Measurements from ENCODE around the gene SCIN. TPM values are rescaled to one million over a fixed set of nuclear protein-coding genes. Genes with fewer than 3 reads are reported as not detected.

Gene SCIN
- polyA plus RNA-seq, 1 donor (not counting 4 experiments of a cell fraction or from before 2014, with no cell fraction given): not detected

DNA sequence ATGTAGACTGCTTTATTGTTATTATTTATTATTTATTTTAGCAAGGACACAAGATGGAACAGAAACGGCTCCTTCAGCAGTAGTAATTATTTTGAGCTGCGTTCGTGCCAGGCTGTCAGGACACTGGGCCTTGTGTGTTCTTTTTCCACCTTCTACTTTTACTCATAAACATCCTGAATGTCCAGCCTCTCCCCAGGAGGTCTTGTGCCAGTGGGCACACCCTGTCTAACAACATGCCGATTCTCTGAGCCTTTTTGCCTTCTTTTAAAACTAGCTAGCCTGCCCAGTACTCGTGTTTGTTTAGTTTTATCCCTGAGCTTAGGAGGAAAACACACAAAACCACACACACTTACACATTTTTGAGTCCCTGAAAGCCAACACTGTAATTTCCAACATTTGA, 1.2 kb downstream of the SCIN start:
- Histone ChIP-seq H3K79me2 (ENCODE audit: control insufficient read depth, insufficient read depth, low read length) (no peaks in the 10 kb centered on the region), H3K9ac (ENCODE audit: control insufficient read depth, extremely low read depth, insufficient read depth, low read length) (no peak overlapping the region), H4K20me1 (ENCODE audit: control insufficient read depth, extremely low read depth, insufficient read depth, low read length) (no peaks in the 10 kb centered on the region), H3K4me3 (ENCODE audit: control insufficient read depth in 2 of 3, extremely low read depth in 1 of 3, insufficient read depth in 2 of 3, low read depth in 1 of 3, low read length in 3 of 3) (no peak overlapping the region), H3K9me1 (ENCODE audit: control insufficient read depth, extremely low read depth, insufficient read depth, low read length) (no peaks in the 10 kb centered on the region), H3K9me3 (ENCODE audit: control insufficient read depth, low read depth, low read length) (no peaks in the 10 kb centered on the region), H3K4me2 (ENCODE audit: control insufficient read depth, extremely low read depth, insufficient read depth, low read depth, low read length) (no peak overlapping the region), H2AFZ (ENCODE audit: control insufficient read depth, low read length) (no peak overlapping the region), H3K36me3 (ENCODE audit: control insufficient read depth in 2 of 2, extremely low read depth in 1 of 2, insufficient read depth in 2 of 2, low read length in 2 of 2) (no peaks in the 10 kb centered on the region), H3K27me3 (ENCODE audit: control insufficient read depth, extremely low read depth, insufficient read depth, low read length) (peaks cover 11% of the 10 kb centered on the region), H3K4me1 (ENCODE audit: control insufficient read depth, extremely low read depth, insufficient read depth, low read length) (peaks cover 14% of the 10 kb centered on the region), H3K27ac (ENCODE audit: control insufficient read depth, insufficient read depth, low read length) (no peak overlapping the region)
- TF ChIP-seq EZH2 (IDR thresholded peaks at IDR 0.05; ENCODE audit: low read length) (no peak), CTCF (optimal IDR thresholded peaks at IDR 0.05 in 1 of 3, IDR thresholded peaks at IDR 0.05 in 1 of 3, conservative IDR thresholded peaks at IDR 0.05 in 1 of 3; ENCODE audit: extremely low read depth in 1 of 3, insufficient read depth in 2 of 3, low read length in 3 of 3) (no peak)
- dilution Hi-C loops (cut with MboI; ENCODE audit: extremely low pct_ligation_motif_present, low sequenced_read_pairs): no loop called here
- no peak for DNase-seq (ENCODE audit: low read depth, low spot score)
- no peak for FAIRE-seq

DNA sequence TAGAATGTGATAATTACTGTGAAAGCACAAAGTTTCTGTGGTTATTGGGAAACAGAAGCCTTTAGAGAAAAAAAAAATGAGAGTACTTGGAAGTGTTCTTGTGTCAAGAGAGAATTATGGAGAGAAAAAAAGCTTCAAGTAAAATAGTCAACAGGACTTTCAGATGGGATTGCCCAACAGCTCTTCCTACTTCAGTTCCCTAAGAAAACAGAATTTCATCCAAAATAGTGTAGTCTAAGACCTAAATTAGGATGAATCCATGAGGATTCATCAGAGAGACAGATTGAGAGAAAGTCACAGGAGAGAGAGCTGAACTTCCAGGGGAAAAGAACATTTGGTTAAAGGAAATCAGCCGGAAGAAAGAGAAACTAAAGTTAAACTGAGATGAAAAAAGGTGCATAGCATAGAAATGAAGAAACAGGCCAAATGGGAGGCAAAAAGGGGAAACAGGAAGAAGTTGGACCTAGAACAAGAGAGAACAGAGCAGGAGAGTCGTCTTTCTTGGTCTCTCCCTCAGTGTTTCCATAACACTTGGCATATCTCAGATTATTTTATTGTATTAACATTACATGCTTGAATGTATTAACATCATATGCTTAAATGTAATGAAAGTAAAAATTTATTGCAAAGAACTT, 2.5 kb downstream of the SCIN start:
- Histone ChIP-seq H3K36me3 (ENCODE audit: control insufficient read depth in 2 of 2, extremely low read depth in 1 of 2, insufficient read depth in 2 of 2, low read length in 2 of 2) (no peaks in the 10 kb centered on the region), H3K4me1 (ENCODE audit: control insufficient read depth, extremely low read depth, insufficient read depth, low read length) (peaks cover 14% of the 10 kb centered on the region), H3K27me3 (ENCODE audit: control insufficient read depth, extremely low read depth, insufficient read depth, low read length) (peaks cover 11% of the 10 kb centered on the region), H3K9me3 (ENCODE audit: control insufficient read depth, low read depth, low read length) (no peaks in the 10 kb centered on the region), H3K27ac (ENCODE audit: control insufficient read depth, insufficient read depth, low read length) (no peak overlapping the region), H3K9me1 (ENCODE audit: control insufficient read depth, extremely low read depth, insufficient read depth, low read length) (no peaks in the 10 kb centered on the region), H3K9ac (ENCODE audit: control insufficient read depth, extremely low read depth, insufficient read depth, low read length) (no peak overlapping the region), H3K4me3 (ENCODE audit: control insufficient read depth in 2 of 3, extremely low read depth in 1 of 3, insufficient read depth in 2 of 3, low read depth in 1 of 3, low read length in 3 of 3) (no peak overlapping the region), H4K20me1 (ENCODE audit: control insufficient read depth, extremely low read depth, insufficient read depth, low read length) (no peaks in the 10 kb centered on the region), H2AFZ (ENCODE audit: control insufficient read depth, low read length) (no peak overlapping the region), H3K79me2 (ENCODE audit: control insufficient read depth, insufficient read depth, low read length) (no peaks in the 10 kb centered on the region), H3K4me2 (ENCODE audit: control insufficient read depth, extremely low read depth, insufficient read depth, low read depth, low read length) (no peak overlapping the region)
- FAIRE-seq (no peak), DNase-seq (ENCODE audit: low read depth, low spot score) (no peak)
- dilution Hi-C loops (cut with MboI; ENCODE audit: extremely low pct_ligation_motif_present, low sequenced_read_pairs): no loop called here
- TF ChIP-seq EZH2 (IDR thresholded peaks at IDR 0.05; ENCODE audit: low read length) (no peak), CTCF (optimal IDR thresholded peaks at IDR 0.05 in 1 of 3, IDR thresholded peaks at IDR 0.05 in 1 of 3, conservative IDR thresholded peaks at IDR 0.05 in 1 of 3; ENCODE audit: extremely low read depth in 1 of 3, insufficient read depth in 2 of 3, low read length in 3 of 3) (no peak)
